ENCODE data around the gene LYRM4. TPM values are rescaled to one million over a fixed set of nuclear protein-coding genes. Genes with fewer than 3 reads are reported as not detected.
"Not testable (repeated sequence)": the region's sequence is repeated elsewhere in the genome, so short reads cannot be mapped to it uniquely, and the experiment has no call there.

Gene LYRM4
- polyA plus RNA-seq, 2 of the 4 experiments (the other 2 are of a cell fraction): 25.6 to 43.3 TPM

DNA sequence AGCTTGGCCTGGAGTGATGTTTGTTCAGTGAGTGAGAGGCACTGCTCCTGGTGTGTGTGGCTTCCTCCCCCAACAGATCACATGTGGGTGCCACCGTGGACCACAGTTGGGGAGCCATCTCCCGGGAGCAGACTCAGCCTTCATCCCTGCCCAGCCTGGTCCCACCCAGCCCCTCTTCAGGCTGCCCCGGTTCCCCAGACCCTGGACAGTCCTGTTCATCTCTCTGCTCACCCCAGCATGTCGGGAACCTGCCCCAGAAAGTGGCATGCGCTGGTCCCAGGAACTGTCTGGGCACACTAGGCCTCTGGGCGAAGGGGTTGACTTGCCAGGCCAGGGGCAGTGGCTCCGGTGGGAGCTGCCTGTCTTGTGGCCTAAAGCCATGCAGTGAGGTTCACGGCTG, 197.1 kb downstream of the LYRM4 start:
- WGBS (ENCODE audit: missing lambda C conversion rate): 67% methylated on average over 3 of the region's 8 CpGs
- H3K4me2 ChIP-seq: no peak overlapping the region
- H3K9me3 ChIP-seq: no peaks in the 10 kb centered on the region
- no peak for DNase-seq (ENCODE audit: low read depth in 1 of 2, low spot score in 1 of 2)
- no peak overlapping the region for H3K4me3 ChIP-seq
- ChIA-PET CTCF (no interaction called here), POLR2A (no interaction called here)
- no peak for ATAC-seq
- no peaks in the 10 kb centered on the region for H3K4me1 ChIP-seq
- no peak for TF ChIP-seq MYC (IDR thresholded peaks at IDR 0.05; ENCODE audit: borderline replicate concordance, low read length)
- TF ChIP-seq KDM5A (IDR thresholded peaks at IDR 0.05): no peak
- TF ChIP-seq RFX5 (IDR thresholded peaks at IDR 0.05): no peak
- TF ChIP-seq KDM1A (IDR thresholded peaks at IDR 0.05; ENCODE audit: low read depth): no peak
- TF ChIP-seq, protein P1, sequence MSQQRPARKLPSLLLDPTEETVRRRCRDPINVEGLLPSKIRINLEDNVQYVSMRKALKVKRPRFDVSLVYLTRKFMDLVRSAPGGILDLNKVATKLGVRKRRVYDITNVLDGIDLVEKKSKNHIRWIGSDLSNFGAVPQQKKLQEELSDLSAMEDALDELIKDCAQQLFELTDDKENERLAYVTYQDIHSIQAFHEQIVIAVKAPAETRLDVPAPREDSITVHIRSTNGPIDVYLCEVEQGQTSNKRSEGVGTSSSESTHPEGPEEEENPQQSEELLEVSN (IDR thresholded peaks at IDR 0.05; ENCODE audit: borderline replicate concordance, low read depth): no peak
- TF ChIP-seq EHF (CRISPR knock-in tag; IDR thresholded peaks at IDR 0.05): no peak
- TF ChIP-seq, protein P2, sequence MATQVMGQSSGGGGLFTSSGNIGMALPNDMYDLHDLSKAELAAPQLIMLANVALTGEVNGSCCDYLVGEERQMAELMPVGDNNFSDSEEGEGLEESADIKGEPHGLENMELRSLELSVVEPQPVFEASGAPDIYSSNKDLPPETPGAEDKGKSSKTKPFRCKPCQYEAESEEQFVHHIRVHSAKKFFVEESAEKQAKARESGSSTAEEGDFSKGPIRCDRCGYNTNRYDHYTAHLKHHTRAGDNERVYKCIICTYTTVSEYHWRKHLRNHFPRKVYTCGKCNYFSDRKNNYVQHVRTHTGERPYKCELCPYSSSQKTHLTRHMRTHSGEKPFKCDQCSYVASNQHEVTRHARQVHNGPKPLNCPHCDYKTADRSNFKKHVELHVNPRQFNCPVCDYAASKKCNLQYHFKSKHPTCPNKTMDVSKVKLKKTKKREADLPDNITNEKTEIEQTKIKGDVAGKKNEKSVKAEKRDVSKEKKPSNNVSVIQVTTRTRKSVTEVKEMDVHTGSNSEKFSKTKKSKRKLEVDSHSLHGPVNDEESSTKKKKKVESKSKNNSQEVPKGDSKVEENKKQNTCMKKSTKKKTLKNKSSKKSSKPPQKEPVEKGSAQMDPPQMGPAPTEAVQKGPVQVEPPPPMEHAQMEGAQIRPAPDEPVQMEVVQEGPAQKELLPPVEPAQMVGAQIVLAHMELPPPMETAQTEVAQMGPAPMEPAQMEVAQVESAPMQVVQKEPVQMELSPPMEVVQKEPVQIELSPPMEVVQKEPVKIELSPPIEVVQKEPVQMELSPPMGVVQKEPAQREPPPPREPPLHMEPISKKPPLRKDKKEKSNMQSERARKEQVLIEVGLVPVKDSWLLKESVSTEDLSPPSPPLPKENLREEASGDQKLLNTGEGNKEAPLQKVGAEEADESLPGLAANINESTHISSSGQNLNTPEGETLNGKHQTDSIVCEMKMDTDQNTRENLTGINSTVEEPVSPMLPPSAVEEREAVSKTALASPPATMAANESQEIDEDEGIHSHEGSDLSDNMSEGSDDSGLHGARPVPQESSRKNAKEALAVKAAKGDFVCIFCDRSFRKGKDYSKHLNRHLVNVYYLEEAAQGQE (IDR thresholded peaks at IDR 0.05): no peak
- no peak for TF ChIP-seq NR3C1 (IDR thresholded peaks at IDR 0.05)
- TF ChIP-seq FOSB (CRISPR knock-in tag; IDR thresholded peaks at IDR 0.05): no peak
- TF ChIP-seq PHF8 (IDR thresholded peaks at IDR 0.05; ENCODE audit: borderline replicate concordance, low read depth): no peak
- TF ChIP-seq, protein P3, sequence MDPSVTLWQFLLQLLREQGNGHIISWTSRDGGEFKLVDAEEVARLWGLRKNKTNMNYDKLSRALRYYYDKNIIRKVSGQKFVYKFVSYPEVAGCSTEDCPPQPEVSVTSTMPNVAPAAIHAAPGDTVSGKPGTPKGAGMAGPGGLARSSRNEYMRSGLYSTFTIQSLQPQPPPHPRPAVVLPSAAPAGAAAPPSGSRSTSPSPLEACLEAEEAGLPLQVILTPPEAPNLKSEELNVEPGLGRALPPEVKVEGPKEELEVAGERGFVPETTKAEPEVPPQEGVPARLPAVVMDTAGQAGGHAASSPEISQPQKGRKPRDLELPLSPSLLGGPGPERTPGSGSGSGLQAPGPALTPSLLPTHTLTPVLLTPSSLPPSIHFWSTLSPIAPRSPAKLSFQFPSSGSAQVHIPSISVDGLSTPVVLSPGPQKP (IDR thresholded peaks at IDR 0.05; ENCODE audit: low read depth, low read length): no peak
- TF ChIP-seq HDAC2 (IDR thresholded peaks at IDR 0.05): no peak
- TF ChIP-seq SREBF2 (IDR thresholded peaks at IDR 0.05): no peak
- TF ChIP-seq, protein P4, sequence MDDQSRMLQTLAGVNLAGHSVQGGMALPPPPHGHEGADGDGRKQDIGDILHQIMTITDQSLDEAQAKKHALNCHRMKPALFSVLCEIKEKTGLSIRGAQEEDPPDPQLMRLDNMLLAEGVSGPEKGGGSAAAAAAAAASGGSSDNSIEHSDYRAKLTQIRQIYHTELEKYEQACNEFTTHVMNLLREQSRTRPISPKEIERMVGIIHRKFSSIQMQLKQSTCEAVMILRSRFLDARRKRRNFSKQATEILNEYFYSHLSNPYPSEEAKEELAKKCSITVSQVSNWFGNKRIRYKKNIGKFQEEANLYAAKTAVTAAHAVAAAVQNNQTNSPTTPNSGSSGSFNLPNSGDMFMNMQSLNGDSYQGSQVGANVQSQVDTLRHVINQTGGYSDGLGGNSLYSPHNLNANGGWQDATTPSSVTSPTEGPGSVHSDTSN (IDR thresholded peaks at IDR 0.05): no peak
- H3K27ac ChIP-seq: no peak overlapping the region
- FAIRE-seq: no peak

DNA sequence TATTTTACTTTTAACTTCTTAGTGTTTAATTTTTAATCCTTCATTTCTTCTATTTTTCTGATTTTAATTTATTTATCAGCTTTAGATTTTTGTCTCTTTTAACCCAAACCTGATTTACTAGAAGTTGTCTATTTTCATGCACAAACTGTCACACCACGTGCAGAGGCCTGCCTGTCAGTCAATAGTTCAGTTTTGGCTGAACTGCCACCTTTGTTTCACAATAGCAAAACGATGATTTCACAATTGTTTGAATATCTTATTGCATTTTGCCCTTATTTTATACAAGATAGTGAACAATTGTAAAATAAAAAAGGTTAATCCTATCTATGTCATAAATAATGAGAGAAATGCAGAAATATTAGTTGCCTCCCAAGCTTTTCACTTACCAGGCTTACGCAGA, 199.6 kb downstream of the LYRM4 start:
- ATAC-seq (no peak), DNase-seq (ENCODE audit: low read depth in 1 of 2, low spot score in 1 of 2) (no peak), FAIRE-seq (no peak)
- H3K4me2 ChIP-seq: no peak overlapping the region
- 37% methylated on average over 3 of the region's 3 CpGs for WGBS (ENCODE audit: missing lambda C conversion rate)
- H3K4me1 ChIP-seq: no peaks in the 10 kb centered on the region
- ChIA-PET POLR2A (no interaction called here), CTCF (no interaction called here)
- TF ChIP-seq CBX2 (IDR thresholded peaks at IDR 0.05; ENCODE audit: borderline replicate concordance, low read depth) (no peak), ESRRA (IDR thresholded peaks at IDR 0.05; ENCODE audit: borderline replicate concordance, low read length) (no peak), ZNF302 (CRISPR knock-in tag; IDR thresholded peaks at IDR 0.05) (no peak)
- H3K27ac ChIP-seq: no peak overlapping the region
- H3K4me3 ChIP-seq: no peak overlapping the region
- H3K9me3 ChIP-seq: no peaks in the 10 kb centered on the region

DNA sequence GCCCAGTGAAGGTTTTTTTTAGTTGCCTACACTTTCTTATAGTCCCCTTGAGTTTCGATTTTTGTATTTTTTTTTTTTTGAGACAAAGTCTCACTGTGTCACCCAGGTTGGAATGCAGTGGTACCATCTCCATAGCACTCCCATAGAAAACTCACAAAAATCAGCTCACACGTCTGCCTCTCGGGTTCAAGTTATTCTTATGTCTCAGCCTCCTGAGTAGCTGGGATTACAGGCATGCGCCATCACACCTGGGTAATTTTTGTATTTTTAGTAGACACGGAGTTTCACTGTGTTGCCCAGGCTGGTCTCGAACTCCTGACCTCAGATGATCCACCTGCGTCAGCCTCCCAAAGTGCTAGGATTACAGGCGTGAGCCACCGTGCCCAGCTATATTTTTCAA, 200.3 kb downstream of the LYRM4 start:
- DNase-seq (ENCODE audit: low read depth in 1 of 2, low spot score in 1 of 2); FAIRE-seq; H3K4me2 ChIP-seq; CTCF ChIA-PET; POLR2A ChIA-PET; H3K27ac ChIP-seq; ATAC-seq; H3K4me1 ChIP-seq; H3K4me3 ChIP-seq; H3K9me3 ChIP-seq: not testable (repeated sequence)
- WGBS (ENCODE audit: missing lambda C conversion rate): 74% methylated on average over 9 of the region's 9 CpGs

Data from A549 (cell line).